ENCODE results near the gene FOXA1.

FOXA1 gene

DNA sequence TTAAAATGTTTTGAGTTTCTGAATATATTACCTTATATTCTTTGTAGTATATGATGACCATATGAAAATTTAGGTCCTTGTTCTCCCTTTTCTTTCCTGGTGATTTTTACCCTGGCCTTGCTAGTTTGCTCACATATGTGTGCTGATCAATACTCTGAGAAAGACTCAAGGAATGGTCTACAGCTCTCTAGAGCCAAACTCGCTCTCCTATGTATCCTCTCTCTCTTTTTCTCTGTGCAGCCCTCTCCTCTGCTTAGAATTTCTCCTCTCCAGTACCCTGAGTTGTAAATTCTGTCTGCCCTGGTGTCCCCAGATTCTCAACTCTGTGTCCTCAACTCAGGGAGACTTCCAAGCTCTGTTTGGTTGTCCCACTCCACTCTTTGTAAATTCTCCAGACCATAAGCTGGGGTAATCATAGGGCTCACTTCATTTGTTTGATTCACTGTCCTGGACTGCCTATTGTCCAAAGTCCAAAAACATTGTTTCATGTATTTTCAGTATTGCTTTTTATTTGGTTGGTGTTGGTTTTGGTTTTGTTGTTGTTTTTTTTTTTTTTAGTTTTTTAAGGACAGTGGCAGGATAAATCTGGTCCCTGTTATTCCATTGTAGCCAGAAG, 41.0 kb downstream of the FOXA1 start:
- no peak for DNase-seq

DNA sequence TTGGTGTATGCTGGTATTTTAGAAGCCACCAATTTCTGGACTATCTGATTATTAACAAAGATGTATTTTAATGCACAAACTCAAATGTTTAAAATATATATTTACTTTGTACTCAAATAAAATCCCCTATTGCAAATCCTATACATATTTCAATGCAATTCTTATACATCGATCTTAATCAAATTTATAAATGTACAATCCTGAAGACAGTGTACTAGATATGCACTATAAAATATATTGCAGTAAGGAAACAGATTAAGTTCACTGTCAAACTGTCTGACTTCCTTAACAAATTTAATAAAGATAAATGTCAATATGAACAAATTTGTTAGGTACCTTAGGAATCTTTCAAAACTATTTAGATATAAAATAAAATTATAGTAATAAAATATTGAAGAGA, 43.9 kb downstream of the FOXA1 start:
- DNase-seq: no peak

DNA sequence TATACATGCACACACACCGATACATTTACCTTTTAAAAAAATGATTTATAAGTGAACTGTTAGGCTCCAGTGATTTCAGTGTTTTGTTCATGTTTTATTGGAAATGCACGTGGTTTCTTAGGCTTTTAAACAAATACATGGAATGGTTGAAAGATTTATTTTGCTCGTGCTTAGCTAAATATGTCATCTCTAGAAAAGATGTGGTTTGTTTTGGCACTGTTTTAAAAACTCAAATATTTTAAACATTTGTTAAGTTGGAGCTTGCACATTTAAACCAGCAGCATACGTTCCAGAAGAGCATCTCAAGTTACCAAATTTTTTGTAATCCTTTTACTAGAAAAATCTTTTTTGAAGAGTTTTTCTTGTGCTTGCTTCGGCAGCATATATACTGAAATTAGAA, 44.5 kb downstream of the FOXA1 start:
- DNase-seq: no peak

DNA sequence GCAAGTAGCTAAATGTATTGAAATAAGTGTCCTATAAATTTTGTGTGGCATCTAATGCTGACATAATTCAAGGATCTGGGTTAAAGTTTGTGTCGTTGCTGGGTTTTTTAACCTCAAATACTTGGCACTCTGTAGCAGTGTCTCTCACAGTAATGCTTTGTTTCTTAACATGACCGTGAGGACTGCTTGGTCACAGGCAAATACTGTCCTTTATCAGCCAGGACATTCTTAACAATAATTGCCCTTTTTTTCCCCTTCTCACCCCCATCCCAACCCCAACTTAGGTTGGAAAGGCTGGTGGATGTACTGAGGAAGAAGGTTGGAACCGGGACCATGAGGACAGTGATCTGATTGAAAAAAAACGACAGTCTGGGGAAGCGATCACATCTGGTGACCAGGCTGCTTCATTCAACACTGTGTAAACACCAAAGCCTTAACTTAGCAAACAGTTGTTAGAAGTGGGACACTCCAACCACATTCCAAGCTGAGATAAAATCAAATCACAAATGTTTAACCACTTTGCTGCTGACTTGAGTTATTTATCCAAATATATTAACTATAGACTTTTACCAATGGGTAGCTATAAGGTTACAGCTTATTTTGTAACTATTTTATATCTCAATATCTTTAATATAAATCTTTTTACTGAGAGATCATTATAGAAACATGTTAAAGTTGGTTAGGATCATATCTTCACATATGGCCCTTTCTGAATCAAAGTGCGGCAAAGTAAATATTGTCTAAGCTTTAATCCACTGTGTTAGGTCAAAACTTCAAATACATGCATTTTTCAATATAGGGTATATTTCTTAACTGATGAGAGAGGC, 48.2 kb downstream of the FOXA1 start:
- DNase-seq: no peak

DNA sequence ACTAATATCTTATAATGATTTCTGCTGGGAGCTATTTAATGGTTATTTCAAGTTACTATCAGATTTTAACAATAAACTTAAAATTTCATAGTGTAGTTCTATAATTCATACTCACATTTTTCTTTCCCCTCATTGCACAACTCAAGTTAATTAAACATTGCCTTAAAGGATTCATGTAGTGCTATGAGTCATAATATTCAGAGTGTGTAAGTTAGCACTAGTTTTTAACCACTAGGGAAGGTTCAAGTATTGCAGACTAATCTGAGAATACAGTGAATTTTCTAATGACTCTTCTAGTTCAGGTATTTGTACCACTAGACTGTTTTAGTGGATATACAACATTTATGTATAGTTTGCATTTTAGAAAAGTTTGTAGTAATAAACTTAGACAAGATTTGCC, 49.9 kb downstream of the FOXA1 start:
- DNase-seq: no peak

DNA sequence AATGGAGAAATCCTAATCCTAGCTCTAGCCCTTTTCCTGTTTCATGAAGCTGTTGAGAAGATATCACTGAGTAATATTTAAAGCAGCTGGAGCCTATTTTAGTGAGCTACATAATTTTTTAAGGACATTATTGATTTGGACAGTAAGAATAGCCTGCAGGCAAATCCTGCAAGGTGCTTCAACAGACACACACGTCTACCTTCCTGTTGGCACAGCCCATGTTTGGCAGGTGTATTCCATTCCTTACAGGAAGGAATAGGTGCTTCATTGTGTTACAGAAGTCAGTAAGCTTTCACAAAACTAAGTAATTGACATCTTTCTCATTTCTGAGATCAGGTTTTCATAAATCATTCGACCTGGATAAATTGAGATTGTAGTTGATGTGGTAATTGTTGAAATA, 50.6 kb downstream of the FOXA1 start:
- no peak for DNase-seq

DNA sequence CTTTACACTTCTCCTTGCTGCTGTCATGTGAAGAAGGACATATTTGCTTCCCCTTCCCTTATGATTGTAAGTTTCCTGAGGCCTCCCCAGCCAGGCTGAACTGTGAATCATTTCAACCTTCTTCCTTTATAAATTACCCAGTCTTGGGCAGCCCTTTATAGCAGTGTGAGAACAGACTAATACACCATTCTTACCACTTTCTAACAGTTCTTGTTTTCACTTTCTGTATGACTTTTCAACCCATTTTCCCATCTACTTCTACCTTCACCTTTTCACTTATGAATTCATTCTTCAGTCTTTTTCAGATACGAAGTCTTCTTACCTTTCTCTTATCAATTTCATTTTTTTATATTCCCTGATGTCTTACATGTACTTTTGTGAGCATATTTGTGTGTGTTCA, 55.1 kb downstream of the FOXA1 start:
- DNase-seq: no peak
